Uterus (tissue), 2 donors: ENCODE results near the gene NKAIN2.

Experiments used
- POLR2A ChIP-seq, 2 donors: fragments of 450-650 bp; IDR thresholded peaks; one replicate each; pipeline ENCODE4 v1.6.1; 2016; ENCODE audit warnings: antibody characterized with exemption in 2 of 2, mild to moderate bottlenecking in 1 of 2, moderate library complexity in 1 of 2
- TF ChIP-seq, protein P1 (sequence below), 4 experiments: fragments of 200-600 bp in 2 of 4; fragments of 450-650 bp in 2 of 4; sonication (generic) in 2 of 4; IDR thresholded peaks; one replicate each; pipeline ENCODE4 v1.5.1; 2016 to 2019; ENCODE audit warnings: antibody characterized with exemption in 4 of 4, mild to moderate bottlenecking in 2 of 4, moderate library complexity in 1 of 4

DNA sequence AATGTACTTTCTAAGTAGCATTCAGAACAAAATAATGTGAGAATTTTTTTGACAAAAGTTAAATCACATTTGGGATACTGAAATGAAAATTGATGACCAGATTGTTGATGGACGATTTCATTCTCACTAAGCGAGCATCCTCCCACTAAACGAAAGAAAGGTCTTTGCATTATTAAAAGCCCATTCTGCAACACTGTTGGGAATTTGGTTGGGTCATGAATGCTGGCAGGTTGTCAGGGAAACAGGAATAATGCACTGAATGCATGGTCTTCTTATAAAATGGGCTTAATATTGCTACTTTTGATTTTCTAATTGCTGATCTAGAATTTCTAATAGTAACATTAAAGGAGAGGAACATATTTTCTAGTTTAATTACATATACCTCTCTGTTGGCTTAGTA lies 229.8 kb downstream of the NKAIN2 start:
- TF ChIP-seq, protein P1, sequence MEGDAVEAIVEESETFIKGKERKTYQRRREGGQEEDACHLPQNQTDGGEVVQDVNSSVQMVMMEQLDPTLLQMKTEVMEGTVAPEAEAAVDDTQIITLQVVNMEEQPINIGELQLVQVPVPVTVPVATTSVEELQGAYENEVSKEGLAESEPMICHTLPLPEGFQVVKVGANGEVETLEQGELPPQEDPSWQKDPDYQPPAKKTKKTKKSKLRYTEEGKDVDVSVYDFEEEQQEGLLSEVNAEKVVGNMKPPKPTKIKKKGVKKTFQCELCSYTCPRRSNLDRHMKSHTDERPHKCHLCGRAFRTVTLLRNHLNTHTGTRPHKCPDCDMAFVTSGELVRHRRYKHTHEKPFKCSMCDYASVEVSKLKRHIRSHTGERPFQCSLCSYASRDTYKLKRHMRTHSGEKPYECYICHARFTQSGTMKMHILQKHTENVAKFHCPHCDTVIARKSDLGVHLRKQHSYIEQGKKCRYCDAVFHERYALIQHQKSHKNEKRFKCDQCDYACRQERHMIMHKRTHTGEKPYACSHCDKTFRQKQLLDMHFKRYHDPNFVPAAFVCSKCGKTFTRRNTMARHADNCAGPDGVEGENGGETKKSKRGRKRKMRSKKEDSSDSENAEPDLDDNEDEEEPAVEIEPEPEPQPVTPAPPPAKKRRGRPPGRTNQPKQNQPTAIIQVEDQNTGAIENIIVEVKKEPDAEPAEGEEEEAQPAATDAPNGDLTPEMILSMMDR (IDR thresholded peaks at IDR 0.05), result no peak
- no peak for TF ChIP-seq POLR2A (IDR thresholded peaks at IDR 0.05)
